ENCODE data around the gene SACS.

SACS gene

DNA sequence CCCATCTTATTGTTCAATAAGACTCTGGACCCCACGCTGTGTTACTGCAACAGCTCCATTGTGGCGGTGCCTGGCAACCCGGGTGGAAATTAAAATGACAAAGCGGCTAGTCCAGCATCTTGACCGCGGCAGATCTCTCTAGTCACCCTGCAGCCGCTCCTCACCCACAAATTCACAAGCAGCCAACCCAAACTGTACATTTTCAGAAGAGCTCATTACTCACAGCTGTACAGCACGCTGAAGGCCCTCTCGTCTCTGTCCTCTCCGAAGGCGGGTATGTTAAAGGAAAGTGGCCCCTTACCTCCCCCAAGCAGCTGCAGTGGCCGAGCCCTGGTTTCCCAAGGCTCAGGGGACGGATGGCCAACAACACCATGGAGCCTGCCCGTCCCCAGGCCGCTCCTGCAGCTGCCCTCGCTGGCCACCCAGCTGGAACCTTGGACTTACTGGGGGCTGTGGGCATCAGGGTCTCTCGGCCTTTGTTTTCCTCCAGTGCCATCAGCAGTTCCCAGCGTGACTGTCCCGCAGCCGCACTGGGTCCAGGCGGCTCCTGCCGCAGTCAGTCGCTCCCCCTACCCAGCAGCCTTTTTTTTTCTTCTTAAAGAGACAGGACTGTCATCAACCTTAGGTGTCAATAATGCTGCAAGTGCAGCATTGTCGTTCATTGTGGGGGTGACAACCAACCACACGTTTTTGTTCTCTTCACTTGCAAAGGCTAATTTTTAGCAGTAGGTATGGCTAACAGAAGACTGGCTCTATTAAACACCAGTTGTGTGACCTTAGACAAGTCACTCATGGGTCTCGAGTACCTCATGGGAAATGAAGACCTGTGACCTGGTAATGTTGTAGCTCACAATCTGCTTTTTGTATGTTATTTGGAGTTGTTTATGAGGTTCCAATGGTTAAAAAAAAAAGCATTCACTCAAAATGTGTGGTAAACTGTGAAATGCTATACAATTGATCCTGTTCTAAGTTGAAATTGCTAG lies at the start of gene SACS:
Gene SACS, minus strand, starts transcription at position 532 of the 983 bp plus-strand sequence. CDS start 22,463 bp downstream, outside the sequence.
- no peak for DNase-seq

GRCh38 chr13:23480324-23480723 lies 46.8 kb upstream of the SACS start:
- DNase-seq = no peak

- no peak for DNase-seq
Measured at GRCh38 chr13:23477101-23477500, 43.6 kb upstream of the SACS start.

GRCh38 chr13:23473221-23473620 lies 39.7 kb upstream of the SACS start:
- DNase-seq = no peak

DNA sequence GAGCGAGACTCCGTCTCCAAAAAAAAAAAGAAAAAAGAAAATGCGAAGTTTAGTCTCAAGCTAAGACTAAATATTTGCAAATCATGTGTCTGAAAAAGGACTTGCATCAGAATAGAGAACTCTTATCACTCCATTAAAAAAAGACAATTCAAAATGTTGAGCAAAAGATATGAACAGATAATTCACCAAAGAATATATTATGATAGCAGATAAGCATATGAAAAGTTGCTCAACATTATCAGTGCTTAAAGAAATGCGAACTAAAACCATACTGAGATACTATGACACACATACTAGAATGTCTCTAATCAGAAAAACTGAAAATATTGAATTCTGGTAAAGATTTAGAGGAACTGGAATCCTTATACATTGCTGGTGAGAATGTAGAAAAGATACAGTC lies 38.7 kb upstream of the SACS start:
- no peak for DNase-seq

DNA sequence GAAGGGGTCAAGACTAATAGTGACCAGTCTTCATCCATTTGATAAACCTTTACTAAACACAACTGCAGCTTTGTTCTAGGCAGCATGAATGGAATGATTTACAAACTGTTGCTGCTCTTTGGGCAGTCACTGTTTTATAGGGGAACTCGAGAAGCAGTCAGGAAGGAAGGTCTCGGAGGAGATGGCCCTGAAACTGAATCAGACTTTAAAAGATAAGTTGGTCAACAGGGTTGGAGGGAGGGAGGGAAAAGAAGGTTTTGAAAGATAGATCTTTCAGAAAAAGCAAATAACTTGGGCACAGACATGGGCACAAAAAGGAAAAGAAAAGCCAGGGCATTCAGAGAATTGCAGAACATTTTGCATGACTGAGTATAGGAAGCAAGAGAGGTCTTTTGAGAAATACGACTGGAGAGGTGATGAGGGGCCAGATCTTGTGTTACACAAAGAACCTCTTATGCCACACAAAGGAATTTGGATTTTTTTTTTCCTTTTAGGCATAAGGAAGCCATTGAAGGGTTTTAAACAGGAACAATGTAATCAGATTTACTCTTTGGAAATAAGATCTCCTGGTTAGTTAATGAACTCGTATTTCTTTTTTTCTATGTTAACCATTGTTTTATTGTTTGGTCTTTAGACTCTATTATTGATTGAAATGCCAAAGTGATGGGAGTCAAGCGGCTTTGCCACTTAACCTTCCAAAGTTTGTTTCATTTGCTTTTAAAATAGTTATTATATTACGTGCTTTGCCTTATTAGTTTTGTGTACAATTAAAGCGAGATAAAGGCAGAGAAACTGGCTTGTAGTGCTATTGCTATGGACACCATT lies 37.5 kb upstream of the SACS start:
- DNase-seq = no peak

DNA sequence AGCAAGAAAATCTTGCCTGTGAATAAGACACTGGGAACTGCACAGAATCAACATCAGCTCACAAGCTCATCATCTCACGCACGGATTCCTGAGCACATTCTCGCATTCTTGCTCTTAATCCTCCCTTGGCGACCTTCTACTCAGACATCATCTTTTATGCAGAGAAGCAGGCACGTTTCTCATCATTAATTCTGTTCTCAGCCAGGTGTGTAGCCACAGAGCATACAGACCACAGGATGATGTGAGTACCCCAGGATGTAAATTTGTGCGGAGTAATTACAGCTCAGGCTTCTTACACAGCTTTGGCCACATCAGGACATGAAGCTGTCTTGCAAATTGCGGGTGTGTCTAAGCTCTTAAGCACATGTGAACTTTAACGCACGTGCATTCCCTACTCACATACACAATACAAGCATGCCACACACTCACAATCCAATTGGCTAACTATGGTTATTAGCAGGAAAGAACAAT lies 36.5 kb upstream of the SACS start:
- DNase-seq = no peak

DNA sequence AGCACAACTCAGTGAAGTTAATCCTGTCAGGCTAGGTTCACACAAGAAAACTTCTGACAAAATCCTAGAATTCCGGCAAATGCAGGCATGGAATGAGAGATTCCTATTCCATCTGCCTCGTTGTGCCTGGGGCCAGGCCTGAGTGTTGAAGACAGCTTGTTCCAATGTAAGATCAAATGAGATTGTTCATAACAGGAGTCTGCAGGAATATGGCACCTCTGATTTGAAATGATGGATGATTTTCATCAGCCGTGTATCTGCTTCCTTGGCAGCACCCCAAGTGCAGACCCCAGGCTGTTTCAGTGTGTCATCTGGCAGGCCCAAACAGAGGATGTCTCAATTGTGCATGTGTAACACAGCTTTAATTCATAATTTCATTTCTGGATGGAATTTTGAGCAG lies 35.3 kb upstream of the SACS start:
- no peak for DNase-seq

GRCh38 chr13:23467932-23468278 lies 34.4 kb upstream of the SACS start:
- DNase-seq = no peak

DNA sequence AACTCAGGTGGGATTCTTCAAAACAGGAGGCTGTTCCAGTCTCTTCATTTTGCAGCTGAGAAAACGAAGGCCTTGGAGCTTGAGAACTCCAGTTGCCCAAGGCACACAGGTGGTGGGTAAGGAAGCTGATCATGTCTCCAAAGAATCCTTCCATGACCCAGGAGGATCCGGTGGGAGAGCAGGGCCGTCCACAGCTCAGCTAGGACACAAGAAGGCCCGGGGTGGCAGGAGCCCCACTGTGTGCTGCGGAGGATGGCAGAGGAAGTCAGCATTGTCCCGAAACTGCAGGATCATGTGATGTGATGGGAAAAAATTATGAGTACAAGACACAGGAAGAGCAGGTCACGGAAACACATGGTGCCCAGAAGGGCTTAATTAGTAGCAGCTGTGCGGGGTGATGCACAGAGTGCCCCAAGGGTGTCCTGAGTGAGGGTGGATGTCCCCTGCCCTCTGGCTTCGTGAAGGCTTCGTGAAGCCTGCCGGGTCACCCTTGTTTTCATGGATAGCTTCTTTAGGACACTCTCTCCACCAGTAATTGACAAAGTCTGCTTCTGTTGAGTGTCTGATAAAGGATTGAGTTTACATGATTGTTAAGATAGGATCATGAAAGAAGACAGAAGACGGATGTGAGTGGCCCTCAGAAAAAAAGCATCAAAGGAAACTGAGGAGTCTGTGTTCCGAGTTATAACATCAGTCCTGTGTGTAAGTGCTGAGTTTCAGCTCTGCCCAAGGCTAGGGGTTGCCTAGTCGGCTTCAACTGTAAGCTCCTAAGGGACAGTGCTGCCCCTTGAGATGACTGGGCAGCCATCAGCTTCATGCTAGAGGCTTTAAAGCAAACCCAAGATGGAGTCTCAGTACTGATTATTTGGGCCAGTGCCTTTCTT lies 33.8 kb upstream of the SACS start:
- DNase-seq = no peak

GRCh38 chr13:23466144-23467002 lies 32.9 kb upstream of the SACS start:
- DNase-seq = peak; percentile 63 to 65

- no peak for DNase-seq
Measured at GRCh38 chr13:23463661-23464060, 30.2 kb upstream of the SACS start.

DNA sequence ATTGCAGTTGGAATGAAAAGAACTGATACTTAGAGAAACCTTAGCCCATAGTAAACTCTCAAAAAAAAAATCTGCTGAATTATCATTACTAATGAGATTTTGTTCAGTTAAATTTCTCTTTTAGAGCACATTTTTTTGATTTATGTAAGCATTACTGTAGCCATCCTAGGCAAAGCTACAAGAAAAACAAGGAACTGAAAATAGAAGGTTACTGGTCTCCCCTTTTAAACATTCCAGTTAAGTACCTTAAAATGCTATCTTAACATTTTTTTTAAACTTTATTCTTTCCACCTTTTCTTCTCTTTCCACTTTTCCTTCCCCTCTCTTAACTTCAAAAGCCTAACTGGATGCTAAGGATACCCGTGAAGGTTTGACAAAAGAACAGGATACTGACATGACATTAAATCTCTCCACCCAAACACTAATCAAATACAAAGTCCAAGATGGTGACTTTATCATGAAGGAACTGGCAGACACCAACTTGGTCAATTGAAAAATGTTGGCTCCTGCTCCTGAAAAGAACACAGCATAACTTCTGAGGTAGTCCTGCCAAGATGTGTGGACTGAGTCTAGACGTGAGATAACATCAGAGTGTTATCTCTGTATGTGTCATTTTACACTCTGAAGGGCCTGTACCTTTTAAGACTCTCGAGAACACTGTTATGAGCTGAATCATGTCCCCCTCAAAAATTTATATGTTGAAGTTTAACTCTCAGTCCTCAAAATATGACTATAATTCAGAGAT lies 29.5 kb upstream of the SACS start:
- DNase-seq = no peak

- no peak for DNase-seq
Measured at GRCh38 chr13:23461544-23461943, 28.0 kb upstream of the SACS start.

- DNase-seq = no peak
Measured at GRCh38 chr13:23460921-23461320, 27.4 kb upstream of the SACS start.

DNA sequence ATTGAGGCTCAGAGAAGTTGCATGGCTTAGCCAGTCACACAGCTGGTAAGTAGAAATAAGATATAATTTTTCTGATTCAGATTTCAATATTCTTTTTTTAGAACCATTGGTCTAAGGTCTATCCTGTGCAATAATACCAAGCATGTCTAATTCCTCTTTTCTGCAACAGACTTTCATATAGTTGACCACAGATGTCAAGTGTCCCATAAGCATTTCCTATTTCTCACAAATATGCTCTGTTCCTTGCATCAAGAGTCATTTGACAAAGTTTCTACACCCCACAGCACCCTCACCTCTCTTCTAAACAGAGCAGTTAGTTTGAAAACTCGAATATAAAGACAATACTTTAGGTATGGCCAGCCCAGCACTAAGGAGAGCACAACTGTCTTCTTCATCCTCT lies 26.8 kb upstream of the SACS start:
- no peak for DNase-seq

GRCh38 chr13:23458989-23459388 lies 25.5 kb upstream of the SACS start:
- no peak for DNase-seq

DNA sequence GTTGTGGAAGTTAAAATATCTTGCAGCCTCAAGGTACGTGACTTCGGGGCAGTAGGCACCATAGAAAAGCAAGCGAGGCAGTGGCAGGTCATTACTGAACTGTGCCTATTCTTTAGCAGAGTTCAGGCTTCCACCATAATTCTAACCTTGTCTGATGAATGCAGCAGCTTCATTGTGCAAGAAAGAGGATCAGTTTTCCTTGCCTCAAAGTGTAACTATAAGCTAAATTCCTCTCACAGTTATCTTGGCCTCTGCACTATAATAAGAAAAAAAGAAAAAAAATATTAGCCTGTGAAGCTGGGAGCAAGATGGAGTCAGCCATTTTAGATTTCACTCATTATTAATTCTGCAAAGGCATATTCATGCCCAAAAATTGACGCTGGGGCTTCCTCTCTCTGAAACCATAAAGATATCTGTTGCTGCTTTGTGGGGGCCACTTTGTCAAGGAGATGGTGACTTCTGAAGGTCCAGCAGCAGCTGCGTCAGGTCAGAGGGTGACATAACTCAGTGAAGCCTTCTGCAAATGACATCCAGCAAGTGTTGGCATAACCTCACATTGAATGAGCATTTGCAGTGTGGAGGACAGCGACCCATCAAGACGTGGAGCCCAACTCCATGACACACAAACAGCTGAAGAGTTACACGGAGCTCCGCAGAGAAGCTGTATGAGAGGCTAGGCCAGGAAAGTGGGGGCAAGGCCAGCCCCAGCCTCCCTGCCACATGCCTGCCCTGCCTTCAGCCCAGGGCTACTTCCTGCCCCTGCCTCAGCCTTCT lies 23.1 kb upstream of the SACS start:
- no peak for DNase-seq

GRCh38 chr13:23455401-23456185 lies 22.1 kb upstream of the SACS start:
- DNase-seq = no peak

Data from stimulated activated CD4-positive, alpha-beta T cell treated with anti-CD3 and anti-CD28 coated beads, Interleukin-2, amount 100 ng/mL, for 24 hours (primary cell).